Lung (tissue), 12 donors: ENCODE results near the gene RANBP3L. TPM values are rescaled to one million over a fixed set of nuclear protein-coding genes. Genes with fewer than 3 reads are reported as not detected.
"Not testable (repeated sequence)": the region's sequence is repeated elsewhere in the genome, so short reads cannot be mapped to it uniquely, and the experiment has no call there.

Source experiments
- ATAC-seq: fragments of 200-7000 bp; cut with Tn5 transposase; one replicate; pipeline ENCODE4 v1.9.1; 2020; ENCODE audit warnings: moderate number of reproducible peaks; ENCODE audit not compliant: insufficient read depth, low FRiP score
- DNase-seq, 3 donors: peaks; one replicate each; pipeline ENCODE4 v3.0.0-alpha.2; 2013 to 2017
- H3K27ac ChIP-seq, 2 donors: one replicate each; pipeline ENCODE4 v1.5.1; 2013; ENCODE audit warnings: mild to moderate bottlenecking in 2 of 2, moderate library complexity in 2 of 2, control low read depth in 1 of 2, inconsistent platforms in 1 of 2, low read depth in 1 of 2, low read length in 1 of 2
- H3K27me3 ChIP-seq, 3 donors: one replicate each; pipeline ENCODE4 v1.5.1; 2013; ENCODE audit warnings: low read length in 2 of 3; ENCODE audit not compliant: control insufficient read depth in 3 of 3, insufficient read depth in 3 of 3
- H3K36me3 ChIP-seq, 4 donors: one replicate each; pipeline ENCODE4 v1.5.1; 2013; ENCODE audit warnings: low read length in 4 of 4, mild to moderate bottlenecking in 1 of 4, moderate library complexity in 1 of 4; ENCODE audit not compliant: control insufficient read depth in 4 of 4, insufficient read depth in 4 of 4
- H3K4me1 ChIP-seq, 5 donors: one replicate each; pipeline ENCODE4 v1.5.1; 2013; ENCODE audit warnings: low read length in 5 of 5, mild to moderate bottlenecking in 2 of 5, moderate library complexity in 1 of 5; ENCODE audit not compliant: control insufficient read depth in 5 of 5, insufficient read depth in 5 of 5
- H3K4me3 ChIP-seq: one replicate; pipeline ENCODE4 v1.5.1; 2013; ENCODE audit warnings: mild to moderate bottlenecking, control low read depth, moderate library complexity
- H3K9ac ChIP-seq, 2 donors: one replicate each; pipeline ENCODE4 v1.5.1; 2013; ENCODE audit warnings: low read length in 2 of 2, control low read depth in 1 of 2; ENCODE audit not compliant: insufficient read depth in 1 of 2
- H3K9me3 ChIP-seq, 4 donors: one replicate each; pipeline ENCODE4 v1.5.1; 2013; ENCODE audit warnings: low read length in 3 of 4, mild to moderate bottlenecking in 1 of 4, moderate library complexity in 1 of 4; ENCODE audit not compliant: control insufficient read depth in 4 of 4, insufficient read depth in 3 of 4
- CTCF ChIP-seq: IDR thresholded peaks from 2 replicates; pipeline ENCODE4 v1.5.1; 2012; ENCODE audit warnings: mild to moderate bottlenecking; ENCODE audit errors: control extremely low read depth, extremely low read depth
- WGBS, 2 donors: extraction: QIAGEN DNeasy Blood & Tissue Kit; methylation state at CpG; one replicate each; pipeline ENCODE4 v1.1.7; 2013; 5-methylcytosine and 5-hydroxymethylcytosine counted together
- polyA plus RNA-seq, 2 donors: library from polyadenylated mRNA; stranded (reverse); fragments of 200-250 nt; gene quantifications; one replicate each; pipeline ENCODE4 v1.2.1, GENCODE V29; 2013
- total RNA-seq, 2 donors: library from RNA; depleted of rRNA in 1 of 2; stranded (reverse); fragments of >200 nt in 1 of 2; gene quantifications; one replicate each; pipeline ENCODE4 v1.2.1, GENCODE V29; 2014 to 2021
- donor health status: control.
- donor health status: control.
- donor health status: Bipolar disorder and iron deficiency.
- donor health status: healthy.
- donor health status: DM: yes; HTN: yes; CAD: no.

The RANBP3L gene
- total and polyA plus RNA-seq, 4 donors: 0.08 to 2.3 (median 0.66) TPM

DNA sequence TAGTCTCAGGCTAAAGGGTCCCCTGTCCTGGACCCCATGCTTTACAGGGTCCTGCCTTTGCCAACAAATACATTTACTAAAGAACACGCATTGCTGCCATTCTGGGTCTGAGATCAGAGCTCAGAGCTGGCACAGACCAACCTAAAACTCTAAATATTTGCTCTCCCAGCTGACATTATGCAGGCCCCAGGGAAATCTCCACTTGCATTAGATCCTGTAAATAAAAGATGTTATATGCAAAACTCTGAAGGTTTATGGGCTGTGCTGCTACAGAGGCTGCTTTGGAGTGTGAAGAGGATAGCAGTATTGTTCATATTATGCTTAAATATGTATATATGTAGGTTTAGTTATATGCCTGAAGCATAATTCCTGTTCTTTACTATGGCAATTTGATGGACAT is 35.9 kb upstream of the RANBP3L start:
- H3K9me3 ChIP-seq: peaks cover 0 to 3% (median 0%) of the 10 kb centered on the region in 4 donors
- no peak for TF ChIP-seq CTCF
- 95 to 96% methylated on average over 1 of the region's 1 CpG for WGBS, 2 donors
- H3K4me3 ChIP-seq: no peak overlapping the region
- no peak for DNase-seq
- ATAC-seq: no peak
- no peak overlapping the region for H3K27ac ChIP-seq
- no peaks in the 10 kb centered on the region for H3K27me3 ChIP-seq
- H3K9ac ChIP-seq: no peak overlapping the region
- no peaks in the 10 kb centered on the region for H3K36me3 ChIP-seq
- H3K4me1 ChIP-seq: peaks cover 0 to 8% (median 0%) of the 10 kb centered on the region in 5 donors

DNA sequence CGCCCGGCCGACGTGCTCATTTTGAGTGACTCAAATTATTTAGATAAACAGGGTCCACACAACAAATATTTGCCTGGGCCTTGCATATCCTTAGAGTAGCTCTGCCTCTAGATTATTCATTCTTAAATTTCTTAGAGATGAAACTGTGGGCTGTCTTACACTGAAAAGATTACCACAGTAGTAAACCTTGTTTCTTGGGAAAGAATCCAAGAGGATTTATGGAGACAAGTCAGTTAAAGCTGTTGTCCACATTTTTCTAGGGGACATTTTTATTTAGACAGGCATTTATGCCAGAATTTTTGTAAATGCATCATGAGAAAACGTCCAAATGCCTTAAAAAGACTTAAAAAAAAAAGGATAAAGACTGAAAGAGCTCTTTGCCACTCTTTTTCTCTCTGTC is 32.6 kb upstream of the RANBP3L start:
- Histone ChIP-seq H3K4me3 (no peak overlapping the region), H3K9me3 (peaks cover 0 to 3% (median 0%) of the 10 kb centered on the region in 4 donors), H3K4me1 (peaks cover 0 to 8% (median 0%) of the 10 kb centered on the region in 5 donors), H3K27ac (no peak overlapping the region), H3K36me3 (no peaks in the 10 kb centered on the region), H3K9ac (no peak overlapping the region), H3K27me3 (no peaks in the 10 kb centered on the region)
- DNase-seq: no peak
- 83 to 94% methylated on average over 5 of the region's 5 CpGs for WGBS, 2 donors
- ATAC-seq: no peak
- TF ChIP-seq CTCF: no peak

GRCh38 chr5:36332720-36333119 is 31.0 kb upstream of the RANBP3L start:
- not testable (repeated sequence) for H3K9me3 ChIP-seq, ATAC-seq, H3K36me3 ChIP-seq, DNase-seq, H3K27me3 ChIP-seq, H3K9ac ChIP-seq, H3K4me3 ChIP-seq, H3K27ac ChIP-seq
- WGBS, 2 donors: 89 to 91% methylated on average over 13 of the region's 13 CpGs
- H3K4me1 ChIP-seq: peaks cover 0 to 13% (median 0%) of the 10 kb centered on the region in 5 donors

DNA sequence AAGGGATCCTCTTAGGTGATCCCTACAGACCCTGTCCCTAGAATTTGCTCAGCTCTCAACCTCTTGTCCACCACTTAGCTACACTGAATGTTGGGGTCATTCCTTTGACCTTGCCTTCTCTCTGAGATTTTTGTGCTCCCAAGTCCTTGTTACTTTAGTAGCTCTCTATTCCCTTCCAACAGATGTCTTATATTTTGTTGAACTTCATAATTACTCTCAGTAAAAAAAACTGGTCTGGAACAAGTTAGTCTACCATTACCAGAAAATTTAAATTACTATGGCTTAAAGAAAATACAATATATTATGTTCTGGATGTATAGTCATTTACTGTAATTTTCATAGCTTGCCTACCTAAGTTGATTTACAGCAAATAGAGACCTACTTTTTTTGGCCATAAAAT is 23.5 kb upstream of the RANBP3L start:
- H3K4me1 ChIP-seq: peaks cover 0 to 28% (median 3%) of the 10 kb centered on the region in 5 donors
- H3K9me3 ChIP-seq: peaks cover 0 to 3% (median 0%) of the 10 kb centered on the region in 4 donors
- H3K4me3 ChIP-seq: no peak overlapping the region
- H3K36me3 ChIP-seq: no peaks in the 10 kb centered on the region
- no peak for TF ChIP-seq CTCF
- H3K27ac ChIP-seq: no peak overlapping the region
- ATAC-seq: no peak
- no peak overlapping the region for H3K9ac ChIP-seq
- H3K27me3 ChIP-seq: no peaks in the 10 kb centered on the region
- DNase-seq: peak in 2 of 3 donors; percentile 70 to 79
